ENCODE measurements around the gene ANKRD39. TPM values are rescaled to one million over a fixed set of nuclear protein-coding genes. Genes with fewer than 3 reads are reported as not detected.

ANKRD39 gene
- 20.9 and 24.8 TPM in 2 replicates for total RNA-seq

DNA sequence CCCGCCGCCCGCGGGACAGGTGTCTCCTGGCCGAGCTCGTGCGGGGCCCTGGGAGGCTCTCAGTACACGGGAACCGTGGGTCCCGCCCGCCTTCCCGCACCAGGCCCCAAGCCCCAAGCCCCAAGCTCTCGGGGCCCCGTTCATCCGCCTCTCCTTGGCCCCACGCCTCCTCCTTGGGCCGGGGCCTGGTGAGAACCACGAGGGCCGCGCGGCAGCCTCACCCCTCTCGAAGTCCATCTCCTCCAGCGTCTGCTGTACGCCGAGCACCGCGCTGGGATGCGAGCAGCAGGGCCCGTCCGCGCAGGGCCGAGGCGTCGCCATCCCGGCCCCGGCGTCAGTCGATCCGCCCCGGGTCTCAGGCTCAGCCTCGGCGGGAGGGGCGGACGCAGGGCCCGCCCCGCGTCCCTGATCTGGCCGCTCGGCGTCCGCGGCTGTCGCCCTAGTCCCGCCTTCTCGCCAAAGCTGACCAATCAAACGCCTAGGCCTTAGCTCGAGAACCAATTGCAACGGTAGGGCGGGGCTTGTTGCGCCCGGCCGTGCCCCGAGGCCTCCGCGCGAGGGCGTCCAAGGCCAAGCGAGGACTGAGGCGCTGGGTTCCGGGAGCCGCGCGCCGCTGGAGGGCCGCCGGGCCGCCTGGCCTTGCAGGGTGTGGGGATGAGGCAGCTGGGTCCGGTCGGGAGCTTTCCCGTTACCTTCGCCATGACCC lies at the start of gene ANKRD39:
TSS of gene ANKRD39 (minus strand) at position 350 of the 706 bp plus-strand sequence. CDS start at position 321, 29 bp downstream.

DNA sequence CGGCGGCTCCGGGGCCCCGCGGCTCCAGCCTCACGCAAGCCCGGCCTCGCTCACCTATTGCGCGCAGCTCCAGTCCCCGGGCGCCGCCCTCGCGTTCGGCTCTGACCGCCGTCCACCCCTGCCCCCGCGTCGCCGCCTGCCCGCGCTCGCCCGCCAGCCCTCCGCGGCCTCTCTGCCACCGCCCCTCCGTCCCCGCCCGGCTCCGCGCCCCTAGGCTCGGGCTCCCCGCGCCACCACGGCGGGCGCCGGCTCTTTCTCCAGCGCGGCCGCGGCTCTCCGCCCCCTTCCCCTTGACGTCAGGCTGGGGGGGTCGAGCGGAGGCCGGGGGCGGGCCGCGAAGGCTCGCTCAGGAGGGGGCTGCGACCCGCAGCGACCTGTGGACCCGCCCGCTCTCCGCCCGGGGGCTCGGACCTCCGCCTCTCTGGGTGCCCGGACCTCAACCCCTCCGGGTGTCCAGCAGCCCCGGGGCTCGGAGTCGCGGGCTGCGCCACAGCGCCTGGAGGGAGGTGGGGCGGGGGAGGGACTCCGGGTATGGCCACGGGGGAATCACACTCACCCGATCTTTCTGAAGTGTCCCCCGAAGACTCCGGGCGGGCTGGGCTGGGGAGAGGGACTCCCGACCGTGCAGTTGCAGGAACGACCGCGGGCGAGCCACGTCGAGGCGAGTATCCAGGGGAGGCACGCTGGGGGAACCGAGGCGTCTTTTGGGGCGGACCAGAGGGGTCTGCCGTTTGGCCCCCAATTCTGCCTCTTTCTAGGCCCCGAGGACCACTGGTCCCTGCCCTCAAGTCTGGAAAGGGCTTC lies 12.2 kb upstream of the ANKRD39 start, which contains the start of gene SEMA4C:
TSS of gene SEMA4C (minus strand) at position 259 of the 804 bp plus-strand sequence. CDS start 2,194 bp downstream, outside the sequence.

GRCh38 chr2:96843538-96844268 lies 14.1 kb downstream of the ANKRD39 start, which contains the start of gene ANKRD23:
TSS of gene ANKRD23 (minus strand) at chr2:96844021. CDS start at chr2:96843992, 29 bp downstream.

GRCh38 chr2:96816127-96816835 lies 41.5 kb downstream of the ANKRD39 start, which contains the start of gene CNNM3:
TSS of gene CNNM3 (plus strand) at chr2:96816268. CDS start at chr2:96816278, 10 bp downstream.

Other genes with a start within 250 kb of the ANKRD39 start
- gene KANSL3, start 219.7 kb downstream of the ANKRD39 start, total RNA-seq: 14.3 and 18.1 TPM in 2 replicates
- gene FER1L5, start 215.3 kb downstream of the ANKRD39 start, total RNA-seq: 0.21 TPM in 1 of 2 replicates, not detected in the other
- gene LMAN2L, start 118.0 kb downstream of the ANKRD39 start, total RNA-seq: 12.8 and 13.1 TPM in 2 replicates
- gene CNNM4, start 97.1 kb downstream of the ANKRD39 start, total RNA-seq: 5.3 and 6.1 TPM in 2 replicates
- 4.7 TPM in 2 replicates for gene CNNM3, start 41.7 kb downstream of the ANKRD39 start, total RNA-seq
- gene ANKRD23, start 14.0 kb downstream of the ANKRD39 start, total RNA-seq: 0.28 and 0.56 TPM in 2 replicates
- gene SEMA4C, start 12.1 kb upstream of the ANKRD39 start, total RNA-seq: 15.2 and 16.6 TPM in 2 replicates
- not detected in 2 replicates for gene FAM178B, start 128.6 kb upstream of the ANKRD39 start, total RNA-seq
- gene FAHD2B, start 236.9 kb upstream of the ANKRD39 start, total RNA-seq: 7.5 and 10.3 TPM in 2 replicates

Measured in airway epithelial cell (primary cell).